ENCODE measurements around the gene AP4B1. TPM values are rescaled to one million over a fixed set of nuclear protein-coding genes. Genes with fewer than 3 reads are reported as not detected.

Gene AP4B1
- total and polyA plus RNA-seq, 2 donors (not counting 1 experiment from before 2014, with no cell fraction given), result 52.2 to 55.2 TPM

DNA sequence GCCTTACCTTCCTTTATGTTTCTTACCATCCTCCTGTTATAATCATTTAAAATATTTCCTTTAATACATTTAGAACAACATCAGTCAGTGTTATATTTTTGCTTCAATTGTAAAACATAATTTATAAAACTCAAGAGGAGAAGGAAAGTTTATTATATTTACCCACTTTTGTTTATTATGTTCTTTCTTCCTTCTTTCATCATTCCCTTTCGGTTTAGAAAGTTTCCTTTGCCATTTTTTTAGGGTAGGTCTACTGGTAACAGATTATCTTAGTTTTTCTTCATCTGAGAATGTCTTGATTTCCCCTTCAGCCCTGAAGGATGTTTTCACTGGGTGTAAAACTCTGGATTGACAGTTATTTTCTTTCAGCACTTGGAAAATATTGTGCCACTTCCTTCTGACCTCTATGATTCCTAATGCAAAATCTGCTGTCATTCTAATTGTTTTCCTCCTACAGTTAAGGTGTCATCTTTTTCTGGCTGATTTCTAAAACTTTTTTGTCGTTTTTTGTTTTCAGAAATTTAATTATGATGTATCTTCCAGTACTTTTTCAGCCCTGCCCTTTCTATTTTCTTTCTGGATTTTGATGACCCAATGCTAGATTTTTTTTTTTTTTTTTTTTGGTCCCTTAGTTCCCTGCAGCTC, 58.1 kb downstream of the AP4B1 start:
- no CpG with 5 or more reads among the region's 2 CpGs for WGBS (ENCODE audit: insufficient coverage)
- TF ChIP-seq, protein P1, sequence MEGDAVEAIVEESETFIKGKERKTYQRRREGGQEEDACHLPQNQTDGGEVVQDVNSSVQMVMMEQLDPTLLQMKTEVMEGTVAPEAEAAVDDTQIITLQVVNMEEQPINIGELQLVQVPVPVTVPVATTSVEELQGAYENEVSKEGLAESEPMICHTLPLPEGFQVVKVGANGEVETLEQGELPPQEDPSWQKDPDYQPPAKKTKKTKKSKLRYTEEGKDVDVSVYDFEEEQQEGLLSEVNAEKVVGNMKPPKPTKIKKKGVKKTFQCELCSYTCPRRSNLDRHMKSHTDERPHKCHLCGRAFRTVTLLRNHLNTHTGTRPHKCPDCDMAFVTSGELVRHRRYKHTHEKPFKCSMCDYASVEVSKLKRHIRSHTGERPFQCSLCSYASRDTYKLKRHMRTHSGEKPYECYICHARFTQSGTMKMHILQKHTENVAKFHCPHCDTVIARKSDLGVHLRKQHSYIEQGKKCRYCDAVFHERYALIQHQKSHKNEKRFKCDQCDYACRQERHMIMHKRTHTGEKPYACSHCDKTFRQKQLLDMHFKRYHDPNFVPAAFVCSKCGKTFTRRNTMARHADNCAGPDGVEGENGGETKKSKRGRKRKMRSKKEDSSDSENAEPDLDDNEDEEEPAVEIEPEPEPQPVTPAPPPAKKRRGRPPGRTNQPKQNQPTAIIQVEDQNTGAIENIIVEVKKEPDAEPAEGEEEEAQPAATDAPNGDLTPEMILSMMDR (IDR thresholded peaks at IDR 0.05), result no peak
- no peak for TF ChIP-seq EZH2 (IDR thresholded peaks at IDR 0.05; ENCODE audit: borderline replicate concordance, insufficient read depth, low read depth, low read length, poor library complexity, severe bottlenecking)
- peaks cover 7 to 27% of the 10 kb centered on the region in 2 experiments for H3K36me3 ChIP-seq (replicated peaks in 1 of 2; ENCODE audit: control extremely low read depth in 1 of 2, control insufficient read depth in 1 of 2, extremely low read depth in 1 of 2, insufficient read depth in 2 of 2, low read length in 1 of 2)
- ATAC-seq (ENCODE audit: low read depth) (no peak), DNase-seq (no peak)
- peaks cover 1 to 4% (median 3%) of the 10 kb centered on the region in 3 donors for H3K9me3 ChIP-seq (ENCODE audit: control extremely low read depth in 1 of 3, control insufficient read depth in 2 of 3, insufficient read depth in 1 of 3, low read length in 2 of 3)
- no peaks in the 10 kb centered on the region for H3K4me1 ChIP-seq (ENCODE audit: control insufficient read depth in 2 of 2, insufficient read depth in 2 of 2, low read length in 2 of 2)
- H3K9me3 Mint-ChIP-seq (ENCODE audit: insufficient read depth), result no peaks in the 10 kb centered on the region
- no peak overlapping the region for H3K27ac Mint-ChIP-seq
- no peak overlapping the region for H2AFZ ChIP-seq (ENCODE audit: insufficient read depth, low read depth, low read length, poor library complexity, severe bottlenecking)
- no peak overlapping the region for H3K27ac ChIP-seq (ENCODE audit: low read length in 2 of 2)
- no peak overlapping the region for H3K4me3 Mint-ChIP-seq
- H3K4me1 Mint-ChIP-seq, result peaks cover 5% of the 10 kb centered on the region
- CTCF ChIA-PET, result no interaction called here
- no peaks in the 10 kb centered on the region for H3K27me3 Mint-ChIP-seq
- H3K4me2 ChIP-seq (replicated peaks; ENCODE audit: low read depth, low read length, poor library complexity, severe bottlenecking), result no peak overlapping the region
- H3K4me3 ChIP-seq (ENCODE audit: control extremely low read depth in 1 of 5, extremely low read depth in 1 of 5, insufficient read depth in 1 of 5, low read depth in 2 of 5, low read length in 4 of 5), result no peak overlapping the region
- H3K27me3 ChIP-seq (replicated peaks in 1 of 4; ENCODE audit: control extremely low read depth in 1 of 4, control insufficient read depth in 3 of 4, insufficient read depth in 4 of 4, low read length in 3 of 4), result no peaks in the 10 kb centered on the region
- no peaks in the 10 kb centered on the region for H3K79me2 ChIP-seq (ENCODE audit: control insufficient read depth, insufficient read depth, low read length)
- POLR2A ChIA-PET, result no interaction called here
- no peaks in the 10 kb centered on the region for H4K20me1 ChIP-seq (ENCODE audit: control insufficient read depth, insufficient read depth, low read length, poor library complexity, severe bottlenecking)
- intact Hi-C loops (cut with micrococcal nuclease), result no loop called here
- no peak overlapping the region for H3K9ac ChIP-seq (ENCODE audit: low read length)

Other genes with a start within 250 kb of the AP4B1 start
- gene PHTF1, start 145.3 kb downstream of the AP4B1 start, total RNA-seq, result 18.5 and 25.7 TPM in 2 replicates
- gene PHTF1, start 145.3 kb downstream of the AP4B1 start, polyA plus RNA-seq, result 3.6 and 8.1 TPM in 2 replicates
- gene RSBN1, start 92.3 kb downstream of the AP4B1 start, total RNA-seq, result 40.2 and 41.5 TPM in 2 replicates
- gene RSBN1, start 92.3 kb downstream of the AP4B1 start, polyA plus RNA-seq, result 18.8 and 20.6 TPM in 2 replicates
- 34.4 and 37.4 TPM in 2 replicates for gene PTPN22, start 33.1 kb downstream of the AP4B1 start, total RNA-seq
- 14.3 and 16.6 TPM in 2 replicates for gene PTPN22, start 33.1 kb downstream of the AP4B1 start, polyA plus RNA-seq
- 1.3 and 1.6 TPM in 2 replicates for gene BCL2L15, start 17.2 kb downstream of the AP4B1 start, total RNA-seq
- 0.63 and 1.1 TPM in 2 replicates for gene BCL2L15, start 17.2 kb downstream of the AP4B1 start, polyA plus RNA-seq
- gene DCLRE1B, start 527 bp upstream of the AP4B1 start, total RNA-seq, result 4.3 and 4.8 TPM in 2 replicates
- 0.75 and 1.0 TPM in 2 replicates for gene DCLRE1B, start 527 bp upstream of the AP4B1 start, polyA plus RNA-seq
- gene HIPK1, start 24.5 kb upstream of the AP4B1 start, total RNA-seq, result 48.0 and 48.2 TPM in 2 replicates
- gene HIPK1, start 24.5 kb upstream of the AP4B1 start, polyA plus RNA-seq, result 13.6 and 24.3 TPM in 2 replicates
- 0.32 and 0.61 TPM in 2 replicates for gene OLFML3, start 74.7 kb upstream of the AP4B1 start, total RNA-seq
- gene OLFML3, start 74.7 kb upstream of the AP4B1 start, polyA plus RNA-seq, result not detected in 2 replicates
- gene SYT6, start 249.1 kb upstream of the AP4B1 start, total RNA-seq, result not detected in 2 replicates
- not detected in 2 replicates for gene SYT6, start 249.1 kb upstream of the AP4B1 start, polyA plus RNA-seq